Peyer's patch (tissue), 4 donors: ENCODE results near the gene EQTN.

Source experiments
- CTCF ChIP-seq, 6 experiments: fragments of 450-650 bp in 4 of 6; fragments of 200-600 bp in 2 of 6; sonication (generic) in 1 of 6; IDR thresholded peaks; one replicate each; pipeline ENCODE4 v1.5.1; 2017 to 2019; ENCODE audit warnings: antibody characterized with exemption in 6 of 6, mild to moderate bottlenecking in 3 of 6, moderate library complexity in 1 of 6
- POLR2A ChIP-seq, 2 donors: fragments of 450-650 bp; IDR thresholded peaks; one replicate each; pipeline ENCODE4 v1.5.1; 2017; ENCODE audit warnings: antibody characterized with exemption in 2 of 2, mild to moderate bottlenecking in 2 of 2, moderate library complexity in 2 of 2

- no peak for TF ChIP-seq CTCF (IDR thresholded peaks at IDR 0.05)
- TF ChIP-seq POLR2A (IDR thresholded peaks at IDR 0.05): no peak
Observed at GRCh38 chr9:27335075-27335474, 38.1 kb upstream of the EQTN start.
